Measurements from ENCODE around the gene DTNBP1. TPM values are rescaled to one million over a fixed set of nuclear protein-coding genes. Genes with fewer than 3 reads are reported as not detected.

DTNBP1 gene
- total and polyA plus RNA-seq, 2 of the 4 experiments (the other 2 are of a cell fraction), result 4.8 to 18.7 TPM

- in situ Hi-C loops (cut with MboI; ENCODE audit: low sequenced_read_pairs), result no loop called here
- peaks cover 7% of the 10 kb centered on the region; the same call in 1 of the 2 replicates for H4K20me1 ChIP-seq (ENCODE audit: insufficient read depth, low read length)
- H3K9me3 ChIP-seq (ENCODE audit: control insufficient read depth, insufficient read depth, low read length), result no peaks in the 10 kb centered on the region; the same call in 1 of the 2 replicates
- WGBS, 2 experiments (ENCODE audit: extremely low coverage in 2 of 2, insufficient read length in 1 of 2), result no CpG with 5 or more reads among the region's 4 CpGs
- intact Hi-C loops (cut with micrococcal nuclease), result no loop called here
- H4K91ac ChIP-seq (ENCODE audit: insufficient read depth, low read depth, low read length), result no peak overlapping the region
- H3K23ac ChIP-seq (ENCODE audit: low read depth, low read length), result no peak overlapping the region
- no peak overlapping the region for H2BK15ac ChIP-seq (ENCODE audit: low read depth, low read length)
- H3K4me2 ChIP-seq (ENCODE audit: low read depth, low read length), result no peak overlapping the region
- no peak overlapping the region for H2AFZ ChIP-seq (replicated peaks; ENCODE audit: low read length, poor library complexity)
- ChIA-PET CTCF (no interaction called here), POLR2A (ENCODE audit: unreplicated experiment) (no interaction called here)
- no peak for DNase-seq
- no peak overlapping the region for H2BK20ac ChIP-seq (ENCODE audit: low read depth, low read length)
- no peak overlapping the region for H3K27ac ChIP-seq (ENCODE audit: insufficient read depth, low read length)
- H3K4me3 ChIP-seq (ENCODE audit: insufficient read depth, low read depth, low read length), result no peak overlapping the region
- H3K9me1 ChIP-seq (ENCODE audit: insufficient read depth, low read length), result peaks cover 4% of the 10 kb centered on the region; the same call in 1 of the 2 replicates
- H2BK120ac ChIP-seq (ENCODE audit: low read depth, low read length), result no peak overlapping the region
- dilution Hi-C loops (cut with HindIII; ENCODE audit: low sequenced_read_pairs, unreplicated experiment), result no loop called here
- no peak overlapping the region for H3K14ac ChIP-seq (replicated peaks; ENCODE audit: low read depth, low read length)
- H3K18ac ChIP-seq (ENCODE audit: low read depth, low read length), result no peak overlapping the region
- no peak for ATAC-seq (ENCODE audit: low read depth)
- H2AK9ac ChIP-seq (replicated peaks; ENCODE audit: low read depth, low read length, poor library complexity), result no peak overlapping the region
- H3K9ac ChIP-seq (ENCODE audit: low read depth, low read length), result no peak overlapping the region
- H3K79me1 ChIP-seq (ENCODE audit: low read depth in 1 of 2, low read length in 2 of 2), result no peaks in the 10 kb centered on the region; a peak in 1 of 4 replicates
- H3K56ac ChIP-seq (ENCODE audit: extremely low read depth, insufficient read depth, low read length), result no peak overlapping the region
- 0 out of 2 replicates have a peak, but pooled peaks cover 1% of the 10 kb centered on the region for H3K36me3 ChIP-seq (ENCODE audit: control insufficient read depth, insufficient read depth, low read length)
- no peak overlapping the region for H4K8ac ChIP-seq (ENCODE audit: low read depth in 2 of 2, low read length in 2 of 2)
- no peak overlapping the region for H4K5ac ChIP-seq (ENCODE audit: low read depth, low read length)
- H3K4me1 ChIP-seq (ENCODE audit: control insufficient read depth, insufficient read depth, low read length), result peaks cover 4% of the 10 kb centered on the region
- no peaks in the 10 kb centered on the region for H3K27me3 ChIP-seq (ENCODE audit: control insufficient read depth, insufficient read depth, low read length)
- no peak overlapping the region for H2AK5ac ChIP-seq (ENCODE audit: low read depth, low read length)
- H3K4ac ChIP-seq (ENCODE audit: low read depth, low read length), result no peak overlapping the region
- no peak overlapping the region for H2BK5ac ChIP-seq (ENCODE audit: low read depth, low read length, poor library complexity, severe bottlenecking)
- no peak for TF ChIP-seq POLR2A (IDR thresholded peaks at IDR 0.05; ENCODE audit: low read depth, low read length)
- TF ChIP-seq RFX5 (IDR thresholded peaks at IDR 0.05; ENCODE audit: low read depth, low read length), result no peak
- TF ChIP-seq, protein P1, sequence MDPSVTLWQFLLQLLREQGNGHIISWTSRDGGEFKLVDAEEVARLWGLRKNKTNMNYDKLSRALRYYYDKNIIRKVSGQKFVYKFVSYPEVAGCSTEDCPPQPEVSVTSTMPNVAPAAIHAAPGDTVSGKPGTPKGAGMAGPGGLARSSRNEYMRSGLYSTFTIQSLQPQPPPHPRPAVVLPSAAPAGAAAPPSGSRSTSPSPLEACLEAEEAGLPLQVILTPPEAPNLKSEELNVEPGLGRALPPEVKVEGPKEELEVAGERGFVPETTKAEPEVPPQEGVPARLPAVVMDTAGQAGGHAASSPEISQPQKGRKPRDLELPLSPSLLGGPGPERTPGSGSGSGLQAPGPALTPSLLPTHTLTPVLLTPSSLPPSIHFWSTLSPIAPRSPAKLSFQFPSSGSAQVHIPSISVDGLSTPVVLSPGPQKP (IDR thresholded peaks at IDR 0.05; ENCODE audit: borderline replicate concordance, low read depth, low read length), result no peak
- no peak for TF ChIP-seq RAD21 (IDR thresholded peaks at IDR 0.05; ENCODE audit: low read length)
- no peak for TF ChIP-seq MAFK (IDR thresholded peaks at IDR 0.05; ENCODE audit: low read depth, low read length)
- no peak for TF ChIP-seq MXI1 (IDR thresholded peaks at IDR 0.05; ENCODE audit: borderline replicate concordance, low read depth, low read length)
- no peak for TF ChIP-seq BHLHE40 (IDR thresholded peaks at IDR 0.05; ENCODE audit: low read depth, low read length)
- no peak for TF ChIP-seq FOS (IDR thresholded peaks at IDR 0.05; ENCODE audit: low read depth, low read length)
- no peak for TF ChIP-seq NFE2L2 (IDR thresholded peaks at IDR 0.05; ENCODE audit: low read depth, low read length)
- no peak for TF ChIP-seq RCOR1 (IDR thresholded peaks at IDR 0.05; ENCODE audit: insufficient replicate concordance, low read length)
- TF ChIP-seq MAZ (IDR thresholded peaks at IDR 0.05; ENCODE audit: borderline replicate concordance, low read depth, low read length), result no peak
- TF ChIP-seq CTCF (conservative IDR thresholded peaks at IDR 0.05; ENCODE audit: low read depth, low read length), result no peak
- BruUV-seq (replicated peaks), result no TSS peak
Observed at GRCh38 chr6:15573384-15573783, 89.4 kb downstream of the DTNBP1 start.
